Upper lobe of left lung (tissue), 6 donors: ENCODE data around the gene OR2T4. TPM values are rescaled to one million over a fixed set of nuclear protein-coding genes. Genes with fewer than 3 reads are reported as not detected.

Experiments used
- ATAC-seq, 2 donors: fragments of 200-7000 bp; cut with Tn5 transposase; one replicate each; pipeline ENCODE4 v1.9.1; 2022; ENCODE audit warnings: mild to moderate bottlenecking in 2 of 2, moderate library complexity in 2 of 2; ENCODE audit not compliant: low FRiP score in 2 of 2
- DNase-seq, 2 donors: peaks; one replicate each; pipeline ENCODE4 v3.0.0-alpha.2; 2019 to 2020
- H3K27ac ChIP-seq, 4 donors: fragments of 200-600 bp; sonication (generic); one replicate each; pipeline ENCODE4 v1.5.1; 2016 to 2019
- H3K27me3 ChIP-seq, 4 donors: fragments of 200-600 bp; sonication (generic); one replicate each; pipeline ENCODE4 v1.5.1; 2017 to 2019
- H3K36me3 ChIP-seq, 4 donors: fragments of 200-600 bp; sonication (generic); one replicate each; pipeline ENCODE4 v1.5.1; 2016 to 2019
- H3K4me1 ChIP-seq, 4 donors: fragments of 200-600 bp; sonication (generic); one replicate each; pipeline ENCODE4 v1.5.1; 2018 to 2019
- H3K4me3 ChIP-seq, 4 donors: fragments of 200-600 bp; sonication (generic); one replicate each; pipeline ENCODE4 v1.5.1; 2017 to 2019; ENCODE audit warnings: mild to moderate bottlenecking in 2 of 4, moderate library complexity in 1 of 4
- H3K9me3 ChIP-seq, 4 donors: fragments of 200-600 bp; sonication (generic); one replicate each; pipeline ENCODE4 v1.5.1; 2018 to 2019
- CTCF ChIP-seq, 6 experiments: fragments of 450-650 bp in 4 of 6; fragments of 200-600 bp in 2 of 6; sonication (generic) in 2 of 6; IDR thresholded peaks; one replicate each; pipeline ENCODE4 v1.5.1; 2016 to 2019; ENCODE audit warnings: antibody characterized with exemption in 6 of 6
- EP300 ChIP-seq, 4 donors: sonication (generic); formaldehyde crosslinking; IDR thresholded peaks; one replicate each; pipeline ENCODE4 v1.5.1; 2017; ENCODE audit warnings: antibody characterized with exemption in 4 of 4, control low read depth in 2 of 4
- POLR2A ChIP-seq, 4 donors: fragments of 450-650 bp; IDR thresholded peaks; one replicate each; pipeline ENCODE4 v1.5.1; 2016 to 2017; ENCODE audit warnings: antibody characterized with exemption in 4 of 4, mild to moderate bottlenecking in 2 of 4
- POLR2AphosphoS5 ChIP-seq, 2 donors: sonication (generic); formaldehyde crosslinking; IDR thresholded peaks; one replicate each; pipeline ENCODE4 v1.5.1; 2017; ENCODE audit warnings: antibody characterized with exemption in 2 of 2
- WGBS, 2 donors: methylation state at CpG; one replicate each; pipeline ENCODE4 v1.1.5; 2017 to 2018; 5-methylcytosine and 5-hydroxymethylcytosine counted together
- total RNA-seq, 6 donors: library from RNA; depleted of rRNA in 4 of 6; stranded (reverse); fragments of >200 nt in 4 of 6; gene quantifications; one replicate each; pipeline versions ENCODE4 v1.1.0 to v1.2.1, GENCODE V29; 2016 to 2021
- donor health status: DM: no; HTN: no; CAD: no; lungs with moderate emphysema.
- donor health status: DM: no; HTN: yes; CAD: no; lungs with severe emphysema.

The OR2T4 gene
- total RNA-seq, 6 donors from 2014 or later = not detected

GRCh38 chr1:248348475-248348874 is 13.0 kb upstream of the OR2T4 start, which contains the start of gene OR14C36:
TSS of gene OR14C36 (plus strand) at chr1:248348775. CDS start at chr1:248348775, 0 bp downstream.
- Histone ChIP-seq H3K36me3 (no peaks in the 10 kb centered on the region), H3K27ac (no peak within 1 kb of the TSS), H3K9me3 (no peaks in the 10 kb centered on the region), H3K27me3 (no peaks in the 10 kb centered on the region), H3K4me3 (no peak within 1 kb of the TSS), H3K4me1 (no peaks in the 10 kb centered on the region)
- DNase-seq (no peak), ATAC-seq (no peak)
- WGBS, 2 donors = 74 to 77% methylated on average over 4 of the region's 4 CpGs
- no peak for TF ChIP-seq EP300 (IDR thresholded peaks at IDR 0.05)
- TF ChIP-seq POLR2A (IDR thresholded peaks at IDR 0.05) = no peak
- TF ChIP-seq CTCF (IDR thresholded peaks at IDR 0.05) = no peak
- no peak for TF ChIP-seq POLR2AphosphoS5 (IDR thresholded peaks at IDR 0.05)

GRCh38 chr1:248359415-248359814 is 2.0 kb upstream of the OR2T4 start:
- Histone ChIP-seq H3K4me3 (no peak overlapping the region), H3K4me1 (no peaks in the 10 kb centered on the region), H3K9me3 (peaks cover 0 to 3% (median under 1%) of the 10 kb centered on the region in 4 donors), H3K27me3 (no peaks in the 10 kb centered on the region), H3K36me3 (no peaks in the 10 kb centered on the region), H3K27ac (no peak overlapping the region)
- 71 to 72% methylated on average over 3 of the region's 3 CpGs for WGBS, 2 donors
- DNase-seq (no peak), ATAC-seq (no peak)
- no peak for TF ChIP-seq POLR2AphosphoS5 (IDR thresholded peaks at IDR 0.05)
- TF ChIP-seq CTCF (IDR thresholded peaks at IDR 0.05) = no peak
- no peak for TF ChIP-seq POLR2A (IDR thresholded peaks at IDR 0.05)
- TF ChIP-seq EP300 (IDR thresholded peaks at IDR 0.05) = no peak

- Histone ChIP-seq H3K36me3 (no peaks in the 10 kb centered on the region), H3K27ac (no peak overlapping the region), H3K27me3 (no peaks in the 10 kb centered on the region), H3K9me3 (peaks cover 0 to 5% (median 2%) of the 10 kb centered on the region in 4 donors), H3K4me1 (no peaks in the 10 kb centered on the region), H3K4me3 (no peak overlapping the region)
- DNase-seq (no peak), ATAC-seq (no peak)
- TF ChIP-seq POLR2AphosphoS5 (IDR thresholded peaks at IDR 0.05) = no peak
- TF ChIP-seq POLR2A (IDR thresholded peaks at IDR 0.05) = no peak
- no peak for TF ChIP-seq EP300 (IDR thresholded peaks at IDR 0.05)
- no peak for TF ChIP-seq CTCF (IDR thresholded peaks at IDR 0.05)
Observed at GRCh38 chr1:248366609-248367008, 5.1 kb downstream of the OR2T4 start.

GRCh38 chr1:248372394-248372793 is 10.9 kb downstream of the OR2T4 start:
- no peaks in the 10 kb centered on the region for H3K36me3 ChIP-seq
- no peaks in the 10 kb centered on the region for H3K9me3 ChIP-seq
- TF ChIP-seq POLR2A (IDR thresholded peaks at IDR 0.05) = no peak
- no peak for TF ChIP-seq POLR2AphosphoS5 (IDR thresholded peaks at IDR 0.05)
- H3K4me3 ChIP-seq = no peak overlapping the region
- H3K4me1 ChIP-seq = no peaks in the 10 kb centered on the region
- no peaks in the 10 kb centered on the region for H3K27me3 ChIP-seq
- H3K27ac ChIP-seq = no peak overlapping the region
- ATAC-seq = no peak
- 49 to 62% methylated on average over 3 to 5 of the region's 5 CpGs for WGBS, 2 donors
- DNase-seq = no peak

- WGBS, 2 donors = 85 to 89% methylated on average over 4 of the region's 4 CpGs
- ATAC-seq = no peak
- H3K9me3 ChIP-seq = no peaks in the 10 kb centered on the region
Observed at GRCh38 chr1:248373761-248374160, 12.3 kb downstream of the OR2T4 start.

More at GRCh38 chr1:248373761-248374160, 12.3 kb downstream of the OR2T4 start:
- H3K27ac ChIP-seq = no peak overlapping the region
- H3K27me3 ChIP-seq = no peaks in the 10 kb centered on the region
- no peak for TF ChIP-seq POLR2AphosphoS5 (IDR thresholded peaks at IDR 0.05)
- TF ChIP-seq EP300 (IDR thresholded peaks at IDR 0.05) = no peak
- TF ChIP-seq CTCF (IDR thresholded peaks at IDR 0.05) = no peak
- TF ChIP-seq POLR2A (IDR thresholded peaks at IDR 0.05) = no peak
- H3K4me3 ChIP-seq = no peak overlapping the region
- H3K4me1 ChIP-seq = no peaks in the 10 kb centered on the region
- no peak for DNase-seq
- H3K36me3 ChIP-seq = no peaks in the 10 kb centered on the region
